Non-pigmented ciliary epithelial cell (primary cell): ENCODE measurements around the gene SRL.

Experiments used
- DNase-seq: peaks from one replicate; pipeline ENCODE4 v3.0.0-alpha.2; 2010; ENCODE audit warnings: low read depth

The SRL gene

DNA sequence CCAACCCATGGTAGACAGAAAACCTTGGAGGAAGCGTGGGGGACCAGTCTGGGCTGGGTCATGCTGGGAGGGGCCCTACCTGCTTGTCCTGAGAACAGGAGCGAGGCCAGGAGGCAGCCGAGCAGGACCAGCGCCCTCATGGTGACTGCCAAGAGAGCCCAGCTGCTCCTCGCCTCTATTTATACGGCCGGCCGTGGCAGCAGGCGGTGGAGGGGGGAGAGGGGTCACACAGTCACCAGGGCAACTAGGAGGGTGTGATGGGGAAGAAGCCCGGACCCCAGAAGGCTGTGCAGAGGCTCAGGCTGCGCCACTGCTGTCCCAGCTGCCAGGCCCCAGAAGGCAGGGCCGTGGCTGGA lies at the start of gene SRL:
Gene SRL (minus strand): TSS at position 153 of the 356 bp plus-strand sequence. CDS start 13 bp downstream, at position 140.
- DNase-seq, result no peak

DNA sequence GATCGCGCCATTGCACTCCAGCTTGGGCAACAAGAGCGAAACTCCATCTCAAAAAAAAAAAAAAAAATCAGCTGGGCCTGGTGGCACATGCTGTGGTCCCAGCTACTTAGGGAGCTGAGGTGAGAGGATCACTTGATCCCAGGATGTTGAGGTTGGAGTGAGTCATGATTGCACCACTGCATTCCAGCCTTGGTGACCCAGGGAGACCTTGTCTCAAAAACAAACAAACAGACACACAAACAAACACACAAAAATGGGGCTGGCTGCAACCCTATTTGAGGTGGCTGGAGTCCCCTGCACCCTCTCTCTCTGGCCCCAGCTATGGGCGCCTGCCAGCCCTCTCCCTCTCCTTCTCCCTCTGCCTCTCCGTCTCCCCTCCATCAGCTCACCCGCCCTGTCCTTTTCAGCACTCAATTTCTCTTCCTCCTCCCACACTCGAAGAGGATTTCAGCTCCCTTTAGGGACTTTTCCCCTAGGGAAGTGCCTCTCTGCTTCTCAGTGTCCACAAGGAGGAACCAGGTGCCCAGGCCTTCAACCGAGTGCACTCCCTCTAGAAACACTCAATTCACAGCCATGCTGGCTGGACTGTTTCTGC lies 48.5 kb upstream of the SRL start:
- DNase-seq, result no peak

DNA sequence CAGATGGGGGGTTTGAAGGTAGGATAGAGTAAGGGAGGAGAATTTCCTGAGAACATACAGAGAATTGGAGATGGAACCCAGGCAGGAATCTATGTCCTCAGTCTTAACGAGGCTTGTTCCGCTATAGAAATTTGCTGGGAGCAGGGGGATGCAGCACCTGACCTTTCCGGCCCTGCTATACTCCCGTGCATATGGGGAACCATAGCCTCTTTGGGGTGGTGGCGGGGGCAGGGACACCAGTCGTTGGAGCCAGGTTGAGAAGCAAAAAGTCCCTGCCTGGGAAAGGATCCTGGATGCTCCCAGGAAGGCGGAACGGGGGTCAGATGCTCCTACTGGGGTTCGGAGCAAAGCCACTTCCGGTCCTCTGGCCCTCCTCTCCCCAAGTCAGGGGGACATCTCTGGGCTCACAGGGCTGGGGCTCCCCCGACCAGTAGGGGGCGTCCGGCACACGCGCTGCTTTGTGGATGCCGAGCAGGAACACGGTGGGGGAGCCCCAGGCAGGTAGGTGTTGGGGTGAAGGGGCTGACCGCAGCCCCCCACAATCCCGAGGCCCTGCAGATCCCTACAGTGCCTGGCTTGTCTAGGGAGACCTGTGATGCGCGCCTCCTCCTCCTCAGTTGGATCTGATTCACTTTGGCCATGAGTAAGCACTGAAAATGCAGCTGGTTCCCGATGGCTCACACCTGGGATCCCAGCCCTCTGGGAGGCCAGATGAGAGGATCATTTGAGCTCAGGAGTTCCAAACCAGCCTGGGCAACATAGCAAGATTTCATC lies 46.5 kb upstream of the SRL start:
- no peak for DNase-seq

DNA sequence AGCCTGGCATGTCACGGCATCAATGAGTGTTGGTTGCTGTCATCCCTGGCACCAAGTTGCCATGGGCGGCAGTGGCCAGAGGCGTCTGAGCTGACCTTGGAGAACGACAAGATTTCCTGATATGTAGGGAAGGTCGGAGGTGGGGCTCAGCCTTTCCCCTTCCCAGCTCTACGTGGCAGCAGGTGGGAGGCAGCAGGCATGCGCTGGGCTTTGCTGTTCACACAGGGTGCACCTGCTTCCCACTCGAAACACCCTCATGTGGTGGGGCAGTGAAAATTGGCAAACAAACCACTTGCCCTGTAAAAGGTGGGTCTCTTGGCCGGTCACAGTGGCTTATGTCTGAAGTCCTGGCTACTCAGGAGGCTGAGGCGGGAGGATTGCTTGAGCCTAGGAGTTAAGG lies 43.3 kb upstream of the SRL start:
- no peak for DNase-seq

DNA sequence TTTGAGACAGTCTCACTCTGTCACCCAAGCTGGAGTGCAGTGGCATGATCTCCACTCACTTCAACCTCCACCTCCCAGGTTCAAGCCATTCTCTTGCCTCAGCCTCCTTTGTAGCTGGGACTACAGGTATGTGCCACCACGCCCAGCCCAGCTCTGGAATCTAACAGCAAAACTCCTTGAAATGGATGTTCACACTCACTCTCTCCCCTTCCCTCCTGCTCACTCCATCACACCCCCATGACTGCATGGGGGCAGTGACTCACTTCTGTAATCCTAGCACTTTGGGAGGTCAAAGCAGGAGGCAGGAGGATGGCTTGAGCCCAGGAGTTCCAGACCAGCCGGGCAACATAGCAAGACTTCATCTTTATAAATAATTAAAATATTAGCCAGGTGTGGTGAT lies 42.1 kb upstream of the SRL start:
- DNase-seq, result no peak

DNA sequence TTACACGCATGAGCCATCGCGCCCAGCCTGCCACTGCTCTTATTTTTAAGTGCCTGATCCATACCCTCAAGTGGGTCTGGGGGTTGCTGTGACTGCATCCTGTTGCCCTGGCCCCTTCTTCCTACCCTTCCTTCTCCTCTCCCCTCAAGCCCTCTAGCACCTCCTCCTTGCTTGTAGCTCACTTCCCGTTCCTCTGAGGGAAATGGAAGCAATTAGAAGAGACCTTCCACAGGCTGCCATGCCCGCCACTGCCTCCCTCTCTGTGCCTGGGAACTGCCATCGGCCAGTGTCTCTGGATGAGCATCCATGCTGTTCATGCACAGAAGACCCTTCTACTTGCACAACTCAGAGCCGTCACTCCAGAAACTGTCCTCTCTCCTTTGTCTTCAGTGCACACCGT lies 41.6 kb upstream of the SRL start:
- no peak for DNase-seq

DNA sequence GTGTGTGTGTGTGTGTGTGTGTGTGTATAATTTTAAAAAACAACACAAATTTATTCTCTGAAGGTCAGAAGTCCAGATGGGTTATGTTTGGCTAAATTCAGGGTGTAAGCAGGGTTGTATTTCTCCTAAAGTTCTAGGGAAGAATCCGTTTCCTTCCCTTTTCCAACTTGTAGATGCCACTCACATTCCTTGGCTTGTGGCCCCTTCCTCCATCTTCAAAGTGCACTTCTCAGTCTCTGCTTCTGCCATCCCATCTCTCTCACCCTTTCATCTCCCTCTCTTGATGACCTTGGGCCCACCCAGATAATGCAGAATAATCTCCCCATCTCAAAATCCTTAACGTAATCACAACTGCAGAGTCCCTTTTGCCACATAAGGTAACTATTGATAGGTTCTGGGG lies 38.7 kb upstream of the SRL start:
- no peak for DNase-seq

DNA sequence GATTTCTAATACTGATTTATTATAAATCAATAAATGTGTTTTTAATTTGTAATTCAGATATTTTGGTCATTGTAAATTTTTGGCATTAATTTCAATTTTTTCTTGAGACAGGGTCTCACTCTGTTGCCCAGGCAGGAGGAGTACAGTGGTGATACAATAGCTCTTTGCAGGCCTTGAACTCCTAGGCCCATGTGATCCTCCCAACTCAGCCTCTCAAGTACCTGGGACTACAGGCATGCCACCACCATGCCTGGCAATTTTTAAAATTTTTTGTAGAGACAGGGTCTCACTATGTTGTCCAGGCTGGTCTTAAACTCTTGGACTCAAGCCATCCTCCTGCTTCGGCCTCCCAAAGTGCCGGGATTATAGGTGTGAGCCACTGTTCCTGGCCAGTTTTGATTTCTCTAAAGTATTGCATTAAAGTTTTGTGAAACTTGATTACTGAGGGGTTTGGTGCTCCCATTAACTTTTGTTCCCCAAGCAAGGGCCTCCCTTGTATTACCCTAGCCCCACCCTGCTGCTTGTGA lies 36.2 kb upstream of the SRL start:
- no peak for DNase-seq

DNA sequence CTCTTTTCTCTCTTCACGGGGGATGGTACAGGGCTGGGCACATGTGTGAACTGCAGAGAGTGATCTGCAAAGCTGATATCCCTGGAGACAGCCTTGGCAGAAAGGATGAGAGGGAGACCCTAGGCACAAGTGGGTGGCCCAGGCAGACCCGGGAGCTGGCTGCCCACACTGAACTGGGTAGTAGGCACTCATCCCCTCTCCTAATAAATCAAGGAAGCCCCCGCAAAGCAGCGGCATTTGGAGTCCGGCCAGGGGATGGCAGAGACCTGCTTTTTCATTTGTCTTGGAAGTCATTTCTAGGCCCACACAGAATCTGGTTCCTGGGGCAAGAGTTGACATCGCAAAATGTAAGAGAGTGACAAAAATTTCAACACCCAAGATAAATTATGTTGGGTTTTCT lies 34.0 kb upstream of the SRL start:
- DNase-seq, result no peak

DNA sequence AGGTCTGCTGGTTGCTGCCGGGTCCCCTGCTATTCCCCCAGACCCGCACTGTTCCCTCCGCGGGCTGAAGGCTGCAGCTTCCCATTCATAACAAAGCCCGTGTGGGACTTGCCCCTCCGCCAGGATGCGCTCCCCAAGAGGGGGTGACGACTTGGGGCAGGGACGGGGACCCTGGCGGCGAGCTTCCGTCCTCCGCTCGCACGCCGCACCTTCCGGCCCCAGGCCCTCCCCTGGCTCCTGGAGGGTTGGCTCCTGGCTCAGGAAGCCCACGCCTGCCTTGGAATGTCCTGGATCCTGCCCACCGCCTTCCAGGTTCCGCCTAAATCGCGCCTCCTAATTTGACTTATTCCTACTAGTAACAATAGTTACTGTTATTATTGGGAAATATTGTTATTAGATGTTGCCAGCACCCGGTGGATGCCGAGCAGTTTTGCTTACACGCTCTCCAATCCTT lies 32.0 kb upstream of the SRL start:
- no peak for DNase-seq

DNA sequence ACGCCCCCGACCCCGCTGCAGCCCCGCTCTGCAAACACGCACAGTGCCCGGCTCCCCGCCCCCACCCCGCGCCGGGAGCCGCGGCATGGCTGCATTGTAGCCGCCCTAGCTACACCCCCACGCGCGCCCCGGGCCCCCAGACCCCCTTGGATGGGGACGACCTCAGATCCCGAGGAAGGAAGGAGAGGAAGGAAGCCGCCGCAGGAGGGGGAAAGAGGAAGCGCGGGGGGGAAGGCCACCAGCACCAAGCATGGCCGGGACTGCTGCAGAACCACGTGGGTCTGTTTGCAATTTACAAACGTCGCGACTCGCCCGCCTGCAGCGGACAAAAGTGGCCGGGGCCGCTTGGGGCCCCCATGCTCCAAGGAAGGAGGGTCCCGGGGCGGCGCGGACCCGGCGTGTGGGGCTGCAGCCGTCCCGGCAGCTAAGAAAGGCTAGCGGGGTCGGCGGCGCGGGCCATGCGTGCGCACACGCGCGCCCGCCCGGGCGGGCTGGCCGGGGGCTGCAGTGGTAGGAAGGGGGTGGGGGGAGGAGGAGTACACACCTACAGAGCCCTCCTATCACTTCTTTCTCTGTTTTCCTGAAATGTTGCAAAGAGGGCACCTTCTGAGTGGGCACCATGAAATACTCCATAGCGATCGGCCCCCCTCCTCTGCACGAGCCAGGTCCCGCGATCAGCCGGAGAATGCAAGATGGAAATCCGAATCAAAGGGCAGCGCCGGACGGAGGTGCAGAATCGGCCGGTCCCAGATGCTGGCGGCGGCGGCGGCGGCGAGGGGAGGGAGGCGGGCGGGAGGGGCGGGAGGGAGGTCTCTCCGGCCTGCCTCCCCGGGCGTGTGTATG lies 30.5 kb upstream of the SRL start:
- DNase-seq, result no peak

DNA sequence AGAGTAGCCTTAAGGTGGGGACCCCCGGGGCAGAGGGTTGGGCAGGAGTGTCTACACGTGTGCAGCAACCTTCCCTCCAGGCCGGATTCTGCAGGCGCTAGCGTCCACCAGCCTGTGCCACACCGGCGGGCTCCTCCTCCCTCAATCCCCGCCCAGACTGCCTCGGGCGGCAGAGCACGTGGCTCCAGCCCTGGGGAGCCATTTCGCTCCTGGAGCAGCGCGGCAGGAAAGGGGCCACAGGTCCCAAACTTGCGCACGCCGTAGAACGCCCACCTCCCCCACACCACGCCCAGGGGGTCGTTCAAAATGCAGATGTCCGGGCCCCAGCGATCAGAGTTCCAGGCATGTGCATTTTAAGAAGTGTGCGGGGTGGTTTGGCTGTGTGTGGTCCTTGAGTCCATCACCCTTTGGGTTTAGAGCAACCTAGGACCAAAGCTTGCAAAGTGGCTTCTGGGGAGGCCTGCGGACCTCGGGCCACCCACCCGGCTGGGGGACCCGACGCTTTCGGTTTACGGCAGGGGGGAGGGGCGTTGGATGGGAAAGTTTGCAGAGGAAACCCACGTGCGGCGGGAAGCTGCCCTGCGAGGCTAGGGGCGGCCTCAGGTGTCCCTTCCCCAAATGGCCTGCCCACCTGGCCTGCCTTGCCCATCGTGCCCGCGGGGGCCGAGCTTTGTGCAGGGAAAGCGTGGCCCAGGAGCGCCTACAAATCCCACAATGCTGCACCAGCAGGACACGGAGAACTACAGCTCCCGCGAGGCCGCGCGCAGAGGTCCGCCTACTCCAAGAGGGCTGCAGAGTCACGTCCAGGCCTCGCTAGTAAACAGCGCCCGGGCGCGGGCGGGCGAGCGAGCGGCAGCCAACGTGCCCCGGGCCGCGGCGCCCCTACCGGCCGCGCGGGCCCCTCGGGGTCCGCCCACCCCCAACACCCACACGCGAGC lies 29.6 kb upstream of the SRL start:
- peak; percentile 65 for DNase-seq

DNA sequence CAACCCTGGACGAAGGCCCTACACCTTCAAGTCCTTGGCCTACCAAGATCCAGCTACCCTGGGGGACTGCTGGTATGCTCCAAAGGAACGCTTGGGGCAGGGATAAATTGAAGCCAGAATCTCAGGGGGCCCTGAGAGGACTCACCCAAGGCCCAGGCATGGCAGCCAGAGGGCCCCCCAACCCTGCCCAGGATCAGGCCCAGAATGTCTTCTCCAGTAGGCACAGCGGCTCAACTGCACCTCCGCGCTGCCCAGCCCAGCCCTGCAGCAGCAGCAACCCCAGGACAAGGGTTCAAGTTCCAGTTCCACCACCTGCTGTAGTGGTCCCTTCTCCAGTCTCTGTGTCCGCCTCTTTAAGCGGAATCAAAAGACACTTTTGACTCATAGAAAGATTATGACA lies 28.7 kb upstream of the SRL start:
- DNase-seq, result no peak

DNA sequence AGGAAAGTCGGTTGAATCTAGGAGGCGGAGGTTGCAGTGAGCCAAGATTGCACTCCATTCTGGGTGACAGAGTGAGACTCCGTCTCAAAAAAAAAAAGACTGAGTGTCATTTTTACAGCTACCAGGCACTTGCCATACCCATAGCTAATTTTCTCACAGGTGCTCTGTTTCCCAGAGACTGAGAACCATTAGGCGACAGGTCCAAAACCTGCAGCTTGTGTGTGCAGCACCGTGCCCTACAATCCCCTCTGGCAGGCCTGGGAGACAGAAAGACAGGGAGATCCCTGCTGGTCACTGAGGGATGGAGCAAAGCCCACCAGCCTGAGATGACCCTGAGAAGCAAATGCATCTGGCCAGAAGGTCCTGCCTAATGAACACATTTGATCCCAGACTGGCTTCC lies 28.2 kb upstream of the SRL start:
- DNase-seq, result no peak

DNA sequence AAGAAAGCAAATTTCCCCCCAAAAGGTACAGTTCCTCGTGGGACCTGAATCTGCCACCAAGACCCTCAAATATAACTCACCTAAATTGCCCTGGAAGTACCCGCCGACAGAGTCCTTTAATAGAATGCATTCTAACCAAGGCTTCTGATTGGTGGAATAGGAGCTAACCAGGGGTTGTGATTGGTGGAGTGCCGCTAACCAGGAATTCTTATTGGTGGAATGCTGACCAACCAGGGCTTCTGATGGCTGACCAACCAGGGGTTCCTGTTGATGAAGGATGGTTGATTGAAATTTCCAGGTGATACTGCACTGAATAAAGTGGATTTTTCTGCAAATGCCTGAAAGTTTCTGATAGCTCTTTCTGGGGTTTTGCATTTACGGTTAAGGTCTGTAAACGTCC lies 24.5 kb upstream of the SRL start:
- no peak for DNase-seq

DNA sequence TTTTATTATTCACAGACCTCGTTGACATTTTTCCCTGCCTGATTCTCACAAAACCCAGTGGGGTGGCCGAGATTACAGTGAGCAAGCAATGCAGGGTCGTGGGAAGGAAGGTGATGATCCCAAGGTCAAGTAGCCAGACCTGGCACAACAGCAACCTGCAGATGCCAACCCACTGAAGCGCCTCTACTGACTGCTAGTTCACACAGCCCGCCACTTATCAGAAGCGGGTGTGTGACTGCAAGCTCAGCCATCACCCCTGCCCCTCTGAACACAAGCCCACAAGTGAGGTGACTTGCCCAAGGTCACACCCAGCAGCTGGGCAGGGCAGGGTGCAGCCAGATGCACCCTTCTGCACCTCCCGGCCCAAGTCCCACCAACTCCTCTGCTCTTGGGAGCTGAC lies 23.8 kb upstream of the SRL start:
- no peak for DNase-seq

DNA sequence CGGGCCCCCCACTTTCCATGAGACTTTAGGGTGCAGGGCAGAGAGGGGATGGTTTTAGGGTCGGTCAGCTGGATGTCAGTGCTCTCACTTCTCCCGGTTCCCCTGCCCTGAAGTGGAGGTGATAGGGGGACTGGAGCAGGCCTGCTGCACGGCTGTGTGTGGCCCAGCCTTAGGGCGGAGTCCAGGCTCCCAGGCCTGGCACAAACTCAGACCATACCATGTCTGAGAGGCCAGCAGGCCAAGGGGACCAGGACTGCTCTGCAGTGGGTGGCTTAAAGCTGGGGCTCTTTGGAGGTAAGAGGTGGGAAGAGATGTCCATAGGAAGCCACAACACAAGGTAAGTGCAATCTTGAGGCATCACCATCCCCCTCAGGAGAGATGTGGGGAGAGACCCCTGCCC lies 22.7 kb upstream of the SRL start:
- no peak for DNase-seq

DNA sequence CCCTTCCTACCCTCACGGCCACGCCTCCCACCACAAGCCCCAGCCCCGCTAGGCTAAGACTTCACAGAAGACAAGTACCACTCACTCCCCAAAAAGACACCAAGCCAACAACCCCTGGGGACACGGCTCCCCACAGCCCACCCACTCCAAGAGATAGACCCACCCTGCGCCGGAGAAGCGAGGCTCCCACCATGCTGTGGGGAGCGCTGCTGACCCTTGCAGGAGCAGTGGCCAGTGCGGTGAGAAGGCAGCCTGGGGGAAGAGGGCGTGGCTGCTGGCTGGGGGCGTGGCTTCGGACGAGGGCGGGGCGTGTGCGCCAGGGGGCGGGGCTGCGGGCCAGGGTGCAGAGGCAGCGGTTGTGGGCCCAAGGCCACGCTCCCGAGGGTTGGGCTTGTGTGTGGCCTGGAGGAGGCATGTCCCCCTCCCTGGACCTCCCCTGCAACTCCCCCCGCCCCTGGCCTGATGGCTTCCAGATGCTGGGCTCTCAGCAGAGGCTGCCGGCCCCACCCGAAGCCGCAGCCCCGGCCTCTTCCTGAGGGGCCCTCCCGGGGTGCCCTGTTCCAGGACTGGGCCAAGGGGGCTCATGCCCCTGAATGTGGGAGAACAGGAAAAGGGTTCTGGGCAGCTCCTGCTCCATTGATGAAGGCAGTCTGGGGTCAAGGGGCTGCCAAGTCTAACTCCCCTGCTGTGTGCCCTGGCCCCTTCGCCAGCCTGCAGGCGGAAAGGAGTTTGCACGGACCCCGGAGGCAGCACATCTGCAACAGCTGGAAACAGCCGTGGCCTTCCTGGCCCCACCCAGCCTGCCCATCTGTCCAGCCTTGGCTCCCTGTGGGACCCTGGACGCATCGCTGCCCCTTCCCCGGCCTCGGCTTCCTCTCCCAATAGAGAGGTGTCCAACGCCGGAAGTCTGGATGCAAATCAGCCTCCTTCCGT lies 21.9 kb upstream of the SRL start:
- no peak for DNase-seq

DNA sequence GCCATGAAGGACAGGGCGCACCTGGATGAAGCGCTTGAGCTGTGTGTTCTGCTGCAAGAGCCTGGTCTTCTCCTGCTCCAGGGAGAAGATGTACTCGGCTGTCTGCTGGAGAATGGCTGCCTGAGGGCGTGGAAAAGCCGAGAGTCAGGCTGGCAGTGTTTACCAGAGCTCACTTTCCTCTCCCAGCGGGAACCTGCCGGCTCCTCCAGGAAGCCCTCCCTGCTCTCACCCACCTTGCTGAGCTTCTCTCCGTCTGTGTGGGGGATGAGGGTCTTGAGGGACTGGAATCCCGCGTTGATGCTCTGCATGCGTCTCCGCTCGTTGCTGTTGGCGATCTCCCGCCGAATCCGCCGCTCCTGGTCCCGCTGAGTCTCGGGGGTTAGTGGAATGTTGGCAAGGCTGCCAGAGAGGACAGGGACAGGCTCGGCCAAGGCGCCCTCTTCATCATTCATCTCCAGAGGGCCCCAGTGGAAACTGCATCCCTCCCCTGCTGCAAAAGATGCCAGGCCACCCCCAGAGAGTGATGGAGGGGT lies 20.5 kb upstream of the SRL start:
- no peak for DNase-seq

DNA sequence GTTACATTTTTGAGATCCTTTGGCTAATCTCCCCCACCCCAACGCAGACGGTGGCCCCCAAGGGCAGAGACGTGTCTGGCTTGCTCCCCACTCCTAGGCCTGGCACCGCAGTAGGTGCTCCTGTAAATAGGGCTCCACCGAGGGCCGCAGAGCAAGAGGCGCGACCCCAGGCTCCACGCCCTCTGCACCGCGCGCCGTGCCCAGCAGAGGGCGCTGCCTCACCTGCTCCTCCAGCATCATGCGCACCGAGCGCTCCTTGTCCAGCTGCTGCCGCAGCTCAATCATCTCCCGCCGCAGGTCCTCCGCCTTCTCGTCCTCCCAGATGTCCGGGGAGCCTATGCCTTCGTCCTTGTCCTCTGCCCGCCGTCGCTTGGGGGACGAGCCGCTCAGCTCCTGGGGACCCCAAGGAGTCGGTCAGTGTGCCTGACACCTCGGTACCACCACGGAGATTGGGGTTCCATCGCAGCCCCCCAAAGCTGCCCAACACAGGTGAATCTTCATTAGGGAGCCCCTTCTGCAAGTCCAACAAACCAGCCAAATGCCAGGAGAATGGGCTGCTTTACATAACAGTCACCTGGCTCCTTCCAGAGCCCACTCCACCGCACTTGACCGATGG lies 19.8 kb upstream of the SRL start:
- DNase-seq, result no peak
